ENCODE data around the gene MMP8. TPM values are rescaled to one million over a fixed set of nuclear protein-coding genes. Genes with fewer than 3 reads are reported as not detected.
"Not testable (repeated sequence)": the region's sequence is repeated elsewhere in the genome, so short reads cannot be mapped to it uniquely, and the experiment has no call there.

The MMP8 gene
- total and polyA plus RNA-seq, 8 donors = 0.11 to 4.6 (median 0.27) TPM; not detected in 2

DNA sequence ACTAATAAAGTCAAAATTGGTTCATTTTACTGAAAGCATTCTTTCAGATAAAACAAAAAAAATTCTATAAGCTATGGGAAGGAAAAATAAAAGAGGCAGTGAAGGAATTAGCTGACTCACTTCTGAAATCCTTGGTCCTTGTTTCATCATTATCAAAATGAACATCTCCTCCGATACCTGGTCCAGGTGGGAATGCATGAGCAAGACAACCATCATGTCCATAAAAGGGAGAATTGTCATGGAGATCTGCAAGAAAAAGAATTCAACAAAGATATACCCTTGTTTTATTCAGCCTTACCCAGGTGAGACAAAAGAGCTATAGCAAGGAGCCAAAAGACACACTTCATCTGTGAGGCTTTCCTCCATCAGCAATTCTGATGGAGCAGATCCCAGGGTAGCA, 28.5 kb upstream of the MMP8 start:
- no peak for DNase-seq
- H3K36me3 ChIP-seq = no peaks in the 10 kb centered on the region
- no peak overlapping the region for H3K4me3 ChIP-seq
- intact Hi-C loops (cut with DNase I) = no loop called here
- H3K27ac ChIP-seq = no peak overlapping the region
- peaks cover 0 to 49% of the 10 kb centered on the region in 2 donors for H3K27me3 ChIP-seq
- no peaks in the 10 kb centered on the region for H3K9me3 ChIP-seq
- TF ChIP-seq, protein P1, sequence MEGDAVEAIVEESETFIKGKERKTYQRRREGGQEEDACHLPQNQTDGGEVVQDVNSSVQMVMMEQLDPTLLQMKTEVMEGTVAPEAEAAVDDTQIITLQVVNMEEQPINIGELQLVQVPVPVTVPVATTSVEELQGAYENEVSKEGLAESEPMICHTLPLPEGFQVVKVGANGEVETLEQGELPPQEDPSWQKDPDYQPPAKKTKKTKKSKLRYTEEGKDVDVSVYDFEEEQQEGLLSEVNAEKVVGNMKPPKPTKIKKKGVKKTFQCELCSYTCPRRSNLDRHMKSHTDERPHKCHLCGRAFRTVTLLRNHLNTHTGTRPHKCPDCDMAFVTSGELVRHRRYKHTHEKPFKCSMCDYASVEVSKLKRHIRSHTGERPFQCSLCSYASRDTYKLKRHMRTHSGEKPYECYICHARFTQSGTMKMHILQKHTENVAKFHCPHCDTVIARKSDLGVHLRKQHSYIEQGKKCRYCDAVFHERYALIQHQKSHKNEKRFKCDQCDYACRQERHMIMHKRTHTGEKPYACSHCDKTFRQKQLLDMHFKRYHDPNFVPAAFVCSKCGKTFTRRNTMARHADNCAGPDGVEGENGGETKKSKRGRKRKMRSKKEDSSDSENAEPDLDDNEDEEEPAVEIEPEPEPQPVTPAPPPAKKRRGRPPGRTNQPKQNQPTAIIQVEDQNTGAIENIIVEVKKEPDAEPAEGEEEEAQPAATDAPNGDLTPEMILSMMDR (IDR thresholded peaks at IDR 0.05) = no peak
- no peak for ATAC-seq
- peaks cover 0 to 6% of the 10 kb centered on the region in 2 donors for H3K4me1 ChIP-seq

DNA sequence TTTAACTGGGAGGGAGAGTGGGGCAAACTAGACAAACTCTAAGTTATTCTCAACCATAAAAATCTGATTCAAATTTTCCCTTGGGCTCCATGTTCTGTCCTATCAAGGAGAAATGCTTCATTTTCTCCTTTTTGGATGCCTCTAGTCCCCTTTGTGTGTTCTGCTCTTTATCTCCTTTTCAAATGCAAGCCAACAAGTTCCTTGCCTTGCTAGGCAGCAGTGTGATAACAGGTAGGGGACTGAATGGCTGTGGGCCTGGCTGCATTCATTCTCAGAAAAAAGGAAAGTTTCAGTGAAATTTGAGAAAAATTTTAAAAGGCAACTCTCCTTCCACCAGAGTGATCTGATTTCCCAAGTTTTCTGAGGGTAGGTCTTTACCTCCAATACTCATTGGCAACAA, 26.9 kb upstream of the MMP8 start:
- Histone ChIP-seq H3K36me3 (no peaks in the 10 kb centered on the region), H3K4me1 (no peaks in the 10 kb centered on the region), H3K27me3 (peaks cover 0 to 41% of the 10 kb centered on the region in 2 donors), H3K27ac (no peak overlapping the region), H3K9me3 (no peaks in the 10 kb centered on the region), H3K4me3 (no peak overlapping the region)
- DNase-seq (no peak), ATAC-seq (no peak)
- TF ChIP-seq, protein P1 (IDR thresholded peaks at IDR 0.05) = no peak
- intact Hi-C loops (cut with DNase I) = no loop called here

DNA sequence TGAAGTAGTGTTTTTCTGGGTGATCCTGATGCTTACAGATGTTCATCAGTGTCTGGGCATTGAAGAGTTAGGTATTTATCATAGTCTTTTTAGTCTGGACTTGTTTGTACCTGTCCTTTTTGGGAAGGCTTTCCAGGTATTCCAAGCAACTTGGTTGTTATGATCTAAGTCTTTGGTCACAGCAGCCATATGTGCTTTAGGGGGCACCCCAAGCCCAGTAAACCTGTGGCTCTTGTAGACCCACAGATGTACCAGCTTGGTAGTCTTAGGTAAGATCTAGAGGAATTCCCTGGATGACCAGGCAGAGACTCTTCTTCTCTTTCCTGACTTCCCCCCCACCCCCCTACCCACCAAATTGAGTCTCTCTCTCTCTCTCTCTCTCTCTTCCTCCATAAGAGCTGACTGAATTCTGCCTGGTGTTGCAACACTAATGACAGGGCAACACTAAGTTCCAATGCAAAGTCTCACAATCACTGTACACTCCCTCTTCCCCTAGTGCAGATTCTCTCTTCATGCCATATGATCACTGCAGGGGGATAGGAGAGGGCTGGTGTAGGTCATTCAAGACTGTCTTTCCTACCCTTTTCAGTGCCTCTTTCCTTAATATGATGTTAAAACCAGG, 24.5 kb upstream of the MMP8 start:
- DNase-seq (no peak), ATAC-seq (no peak)
- TF ChIP-seq, protein P1 (IDR thresholded peaks at IDR 0.05) = no peak
- no peaks in the 10 kb centered on the region for H3K36me3 ChIP-seq
- H3K27ac ChIP-seq = no peak overlapping the region
- H3K9me3 ChIP-seq = no peaks in the 10 kb centered on the region
- no peak overlapping the region for H3K4me3 ChIP-seq
- intact Hi-C loops (cut with DNase I) = no loop called here
- no peaks in the 10 kb centered on the region for H3K4me1 ChIP-seq
- peaks cover 0 to 25% of the 10 kb centered on the region in 2 donors for H3K27me3 ChIP-seq

DNA sequence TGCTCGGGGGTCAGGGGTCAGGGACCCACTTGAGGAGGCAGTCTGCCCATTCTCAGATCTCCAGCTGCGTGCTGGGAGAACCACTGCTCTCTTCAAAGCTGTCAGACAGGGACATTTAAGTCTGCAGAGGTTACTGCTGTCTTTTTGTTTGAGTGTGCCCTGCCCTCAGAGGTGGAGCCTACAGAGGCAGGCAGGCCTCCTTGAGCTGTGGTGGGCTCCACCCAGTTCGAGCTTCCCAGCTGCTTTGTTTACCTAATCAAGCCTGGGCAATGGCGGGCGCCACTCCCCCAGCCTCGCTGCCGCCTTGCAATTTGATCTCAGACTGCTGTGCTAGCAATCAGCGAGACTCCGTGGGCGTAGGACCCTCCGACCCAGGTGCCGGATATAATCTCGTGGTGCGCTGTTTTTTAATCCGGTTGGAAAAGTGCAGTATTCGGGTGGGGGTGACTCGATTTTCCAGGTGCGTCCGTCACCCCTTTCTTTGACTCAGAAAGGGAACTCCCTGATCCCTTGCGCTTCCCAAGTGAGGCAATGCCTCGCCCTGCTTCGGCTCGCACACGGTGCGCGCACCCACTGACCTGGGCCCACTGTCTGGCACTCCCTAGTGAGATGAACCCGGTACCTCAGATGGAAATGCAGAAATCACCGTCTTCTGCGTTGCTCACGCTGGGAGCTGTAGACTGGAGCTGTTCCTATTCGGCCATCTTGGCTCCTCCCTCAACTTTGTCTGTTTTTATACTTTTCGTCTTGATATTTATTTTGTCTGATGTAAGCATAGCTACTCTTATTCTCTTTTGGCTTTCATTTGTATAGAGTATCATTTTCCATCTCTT, 22.2 kb upstream of the MMP8 start:
- DNase-seq = peak in 1 of 4 donors; percentile 25
- H3K27ac ChIP-seq; intact Hi-C loops (cut with DNase I); H3K4me3 ChIP-seq; H3K36me3 ChIP-seq; H3K4me1 ChIP-seq; H3K9me3 ChIP-seq; ATAC-seq: not testable (repeated sequence)
- H3K27me3 ChIP-seq = peaks cover 0 to 12% of the 10 kb centered on the region in 2 donors

DNA sequence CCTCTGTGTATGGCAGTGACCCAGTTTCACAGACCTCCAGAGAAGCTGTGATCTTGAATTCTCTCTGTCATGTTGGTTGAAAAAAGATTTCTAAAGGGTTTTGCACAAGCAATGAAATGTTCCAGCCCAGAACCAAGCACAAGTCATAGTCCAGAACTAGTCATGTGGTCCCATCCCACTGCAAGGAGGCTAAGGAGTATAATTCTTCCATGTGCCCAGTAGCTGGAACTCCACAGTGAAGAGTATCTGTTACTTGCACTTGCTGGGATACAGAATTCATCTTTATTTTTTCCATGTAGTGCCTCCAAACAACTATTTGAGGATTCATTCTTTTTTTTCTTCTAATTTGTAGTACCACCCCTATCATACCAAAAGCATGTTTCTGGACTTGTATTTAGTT, 9.9 kb upstream of the MMP8 start:
- Histone ChIP-seq H3K4me1 (no peaks in the 10 kb centered on the region), H3K9me3 (no peaks in the 10 kb centered on the region), H3K27me3 (no peaks in the 10 kb centered on the region), H3K4me3 (no peak overlapping the region), H3K27ac (no peak overlapping the region), H3K36me3 (no peaks in the 10 kb centered on the region)
- ATAC-seq (no peak), DNase-seq (no peak)
- intact Hi-C loops (cut with DNase I) = no loop called here
- TF ChIP-seq, protein P1 (IDR thresholded peaks at IDR 0.05) = no peak
